Vagina (tissue), 2 donors: ENCODE data around the gene TAGAP.

Source experiments
- CTCF ChIP-seq, 3 experiments: fragments of 450-650 bp in 2 of 3; fragments of 200-600 bp in 1 of 3; sonication (generic) in 1 of 3; IDR thresholded peaks; one replicate each; pipeline ENCODE4 v1.5.1; 2017 to 2019; ENCODE audit warnings: antibody characterized with exemption in 3 of 3, mild to moderate bottlenecking in 2 of 3, moderate library complexity in 2 of 3
- POLR2A ChIP-seq, 2 donors: fragments of 450-650 bp; IDR thresholded peaks; one replicate each; pipeline ENCODE4 v1.6.1; 2017; ENCODE audit warnings: antibody characterized with exemption in 2 of 2, mild to moderate bottlenecking in 2 of 2, moderate library complexity in 2 of 2

- TF ChIP-seq POLR2A (IDR thresholded peaks at IDR 0.05) = no peak
- TF ChIP-seq CTCF (IDR thresholded peaks at IDR 0.05) = no peak
Observed at GRCh38 chr6:159075506-159076228, 30.9 kb upstream of the TAGAP start.
